ENCODE data around the gene DHRSX.
"Not testable (repeated sequence)": the region's sequence is repeated elsewhere in the genome, so short reads cannot be mapped to it uniquely, and the experiment has no call there.

DHRSX gene

GRCh38 chrX:2462780-2463179 lies 38.0 kb downstream of the DHRSX start:
- Histone ChIP-seq H3K9me3 (replicated peaks in 1 of 2; ENCODE audit: control insufficient read depth in 2 of 2, insufficient read depth in 1 of 2, low read depth in 1 of 2, low read length in 2 of 2) (peaks cover 0 to 8% of the 10 kb centered on the region in 2 donors), H3K27me3 (ENCODE audit: control insufficient read depth in 3 of 3, insufficient read depth in 3 of 3, low read depth in 1 of 3, low read length in 3 of 3) (no peaks in the 10 kb centered on the region), H2BK15ac (ENCODE audit: low read length) (no peak overlapping the region), H4K91ac (ENCODE audit: low read depth, low read length, poor library complexity) (no peak overlapping the region), H3K14ac (ENCODE audit: low read length) (no peak overlapping the region), H4K8ac (ENCODE audit: low read depth, low read length) (no peak overlapping the region), H3K27ac (replicated peaks; ENCODE audit: low read length) (peak overlapping the region; percentile 27), H3K36me3 (replicated peaks in 1 of 2; ENCODE audit: control insufficient read depth in 2 of 2, insufficient read depth in 2 of 2, low read length in 2 of 2) (peaks cover 0 to 2% of the 10 kb centered on the region in 2 donors), H3K4me2 (ENCODE audit: insufficient read depth, low read length, poor library complexity, severe bottlenecking) (no peak overlapping the region), H2AK5ac (ENCODE audit: low read depth, low read length) (no peak overlapping the region), H3K18ac (ENCODE audit: low read length) (no peak overlapping the region), H2BK120ac (ENCODE audit: low read depth, low read length) (no peak overlapping the region), H3K23ac (ENCODE audit: low read depth, low read length, poor library complexity) (no peak overlapping the region), H3K9ac (ENCODE audit: low read depth, low read length, poor library complexity) (no peak overlapping the region), H3K4me3 (ENCODE audit: low read length in 2 of 2) (no peak overlapping the region), H3K4ac (ENCODE audit: low read length) (no peak overlapping the region), H2AFZ (ENCODE audit: low read length) (no peak overlapping the region), H2BK12ac (ENCODE audit: low read length) (no peak overlapping the region), H3K4me1 (ENCODE audit: control insufficient read depth in 2 of 2, insufficient read depth in 1 of 2, low read depth in 1 of 2, low read length in 2 of 2) (peaks cover 9 to 16% of the 10 kb centered on the region in 2 donors), H2BK5ac (ENCODE audit: low read length) (no peak overlapping the region), H3K79me1 (ENCODE audit: low read depth, low read length) (peaks cover 3% of the 10 kb centered on the region)
- no peak for DNase-seq (ENCODE audit: low spot score)
- WGBS, 2 donors (ENCODE audit: extremely low coverage in 2 of 2, insufficient read length in 2 of 2, insufficient replicate concordance in 1 of 2): no CpG with 5 or more reads among the region's 3 CpGs

- Histone ChIP-seq H3K14ac (ENCODE audit: low read length) (no peak overlapping the region), H3K9ac (ENCODE audit: low read depth, low read length, poor library complexity) (no peak overlapping the region), H3K4me1 (ENCODE audit: control insufficient read depth in 2 of 2, insufficient read depth in 1 of 2, low read depth in 1 of 2, low read length in 2 of 2) (peaks cover 9 to 16% of the 10 kb centered on the region in 2 donors), H2BK15ac (ENCODE audit: low read length) (no peak overlapping the region), H3K4me3 (ENCODE audit: low read length in 2 of 2) (no peak overlapping the region), H3K18ac (ENCODE audit: low read length) (no peak overlapping the region), H2AK5ac (ENCODE audit: low read depth, low read length) (no peak overlapping the region), H3K27me3 (ENCODE audit: control insufficient read depth in 3 of 3, insufficient read depth in 3 of 3, low read depth in 1 of 3, low read length in 3 of 3) (no peaks in the 10 kb centered on the region), H2BK120ac (ENCODE audit: low read depth, low read length) (no peak overlapping the region), H3K23ac (ENCODE audit: low read depth, low read length, poor library complexity) (no peak overlapping the region), H3K4ac (ENCODE audit: low read length) (no peak overlapping the region), H3K9me3 (replicated peaks in 1 of 2; ENCODE audit: control insufficient read depth in 2 of 2, insufficient read depth in 1 of 2, low read depth in 1 of 2, low read length in 2 of 2) (peaks cover 0 to 5% of the 10 kb centered on the region in 2 donors), H3K36me3 (replicated peaks in 1 of 2; ENCODE audit: control insufficient read depth in 2 of 2, insufficient read depth in 2 of 2, low read length in 2 of 2) (peaks cover 0 to 2% of the 10 kb centered on the region in 2 donors), H2AFZ (ENCODE audit: low read length) (no peak overlapping the region), H2BK5ac (ENCODE audit: low read length) (no peak overlapping the region), H4K91ac (ENCODE audit: low read depth, low read length, poor library complexity) (no peak overlapping the region), H2BK12ac (ENCODE audit: low read length) (no peak overlapping the region), H3K4me2 (ENCODE audit: insufficient read depth, low read length, poor library complexity, severe bottlenecking) (no peak overlapping the region), H4K8ac (ENCODE audit: low read depth, low read length) (no peak overlapping the region), H3K79me1 (ENCODE audit: low read depth, low read length) (peaks cover 7% of the 10 kb centered on the region), H3K27ac (replicated peaks; ENCODE audit: low read length) (no peak overlapping the region)
- DNase-seq (ENCODE audit: low spot score): no peak
- WGBS, 2 donors (ENCODE audit: extremely low coverage in 2 of 2, insufficient read length in 2 of 2, insufficient replicate concordance in 1 of 2): no CpG with 5 or more reads among the region's 5 CpGs
Observed at GRCh38 chrX:2462074-2462473, 38.7 kb downstream of the DHRSX start.

GRCh38 chrX:2461711-2462016 lies 39.1 kb downstream of the DHRSX start:
- H3K4me1 ChIP-seq (ENCODE audit: control insufficient read depth in 2 of 2, insufficient read depth in 1 of 2, low read depth in 1 of 2, low read length in 2 of 2): peaks cover 9 to 16% of the 10 kb centered on the region in 2 donors
- H2BK15ac ChIP-seq (ENCODE audit: low read length): no peak overlapping the region
- no peak overlapping the region for H2BK5ac ChIP-seq (ENCODE audit: low read length)
- H3K27ac ChIP-seq (replicated peaks; ENCODE audit: low read length): no peak overlapping the region
- no peak overlapping the region for H3K18ac ChIP-seq (ENCODE audit: low read length)
- H2AFZ ChIP-seq (ENCODE audit: low read length): no peak overlapping the region
- H3K4ac ChIP-seq (ENCODE audit: low read length): no peak overlapping the region
- H3K23ac ChIP-seq (ENCODE audit: low read depth, low read length, poor library complexity): no peak overlapping the region
- H3K14ac ChIP-seq (ENCODE audit: low read length): no peak overlapping the region
- H3K9ac ChIP-seq (ENCODE audit: low read depth, low read length, poor library complexity): no peak overlapping the region
- no peak overlapping the region for H3K4me2 ChIP-seq (ENCODE audit: insufficient read depth, low read length, poor library complexity, severe bottlenecking)
- peaks cover 0 to 2% of the 10 kb centered on the region in 2 donors for H3K36me3 ChIP-seq (replicated peaks in 1 of 2; ENCODE audit: control insufficient read depth in 2 of 2, insufficient read depth in 2 of 2, low read length in 2 of 2)
- H3K79me1 ChIP-seq (ENCODE audit: low read depth, low read length): peaks cover 7% of the 10 kb centered on the region
- WGBS, 2 donors (ENCODE audit: extremely low coverage in 2 of 2, insufficient read length in 2 of 2, insufficient replicate concordance in 1 of 2): no CpG with 5 or more reads among the region's 8 CpGs
- DNase-seq (ENCODE audit: low spot score): no peak
- H3K27me3 ChIP-seq (ENCODE audit: control insufficient read depth in 3 of 3, insufficient read depth in 3 of 3, low read depth in 1 of 3, low read length in 3 of 3): no peaks in the 10 kb centered on the region
- H2AK5ac ChIP-seq (ENCODE audit: low read depth, low read length): no peak overlapping the region
- H3K4me3 ChIP-seq (ENCODE audit: low read length in 2 of 2): no peak overlapping the region
- no peak overlapping the region for H2BK120ac ChIP-seq (ENCODE audit: low read depth, low read length)
- no peak overlapping the region for H4K91ac ChIP-seq (ENCODE audit: low read depth, low read length, poor library complexity)
- H2BK12ac ChIP-seq (ENCODE audit: low read length): no peak overlapping the region
- H4K8ac ChIP-seq (ENCODE audit: low read depth, low read length): no peak overlapping the region
- H3K9me3 ChIP-seq (replicated peaks in 1 of 2; ENCODE audit: control insufficient read depth in 2 of 2, insufficient read depth in 1 of 2, low read depth in 1 of 2, low read length in 2 of 2): peaks cover 0 to 5% of the 10 kb centered on the region in 2 donors

GRCh38 chrX:2460821-2461710 lies 39.7 kb downstream of the DHRSX start:
- not testable (repeated sequence) for H4K91ac ChIP-seq (ENCODE audit: low read depth, low read length, poor library complexity); H3K4ac ChIP-seq (ENCODE audit: low read length); H3K79me1 ChIP-seq (ENCODE audit: low read depth, low read length); H3K36me3 ChIP-seq (replicated peaks in 1 of 2; ENCODE audit: control insufficient read depth in 2 of 2, insufficient read depth in 2 of 2, low read length in 2 of 2); H3K4me2 ChIP-seq (ENCODE audit: insufficient read depth, low read length, poor library complexity, severe bottlenecking); H2AFZ ChIP-seq (ENCODE audit: low read length); H3K23ac ChIP-seq (ENCODE audit: low read depth, low read length, poor library complexity); H3K14ac ChIP-seq (ENCODE audit: low read length); H3K9ac ChIP-seq (ENCODE audit: low read depth, low read length, poor library complexity); H3K4me3 ChIP-seq (ENCODE audit: low read length in 2 of 2); DNase-seq (ENCODE audit: low spot score); H2BK5ac ChIP-seq (ENCODE audit: low read length); H4K8ac ChIP-seq (ENCODE audit: low read depth, low read length); H2BK120ac ChIP-seq (ENCODE audit: low read depth, low read length); H3K27ac ChIP-seq (replicated peaks; ENCODE audit: low read length); H2AK5ac ChIP-seq (ENCODE audit: low read depth, low read length); H2BK15ac ChIP-seq (ENCODE audit: low read length); H3K9me3 ChIP-seq (replicated peaks in 1 of 2; ENCODE audit: control insufficient read depth in 2 of 2, insufficient read depth in 1 of 2, low read depth in 1 of 2, low read length in 2 of 2); H2BK12ac ChIP-seq (ENCODE audit: low read length); H3K27me3 ChIP-seq (ENCODE audit: control insufficient read depth in 3 of 3, insufficient read depth in 3 of 3, low read depth in 1 of 3, low read length in 3 of 3); H3K18ac ChIP-seq (ENCODE audit: low read length)
- no CpG with 5 or more reads among the region's 17 CpGs for WGBS, 2 donors (ENCODE audit: extremely low coverage in 2 of 2, insufficient read length in 2 of 2, insufficient replicate concordance in 1 of 2)
- peaks cover 9 to 16% of the 10 kb centered on the region in 2 donors for H3K4me1 ChIP-seq (ENCODE audit: control insufficient read depth in 2 of 2, insufficient read depth in 1 of 2, low read depth in 1 of 2, low read length in 2 of 2)
